Activated CD4-positive, CD25-positive, alpha-beta regulatory T cell (primary cell): ENCODE data around the gene SLC25A6.
"Not testable (repeated sequence)": the region's sequence is repeated elsewhere in the genome, so short reads cannot be mapped to it uniquely, and the experiment has no call there.

Source experiments
- DNase-seq, 4 experiments: peaks; one replicate each; lab custom pipeline; 2025; lab: John Stamatoyannopoulos, UW

SLC25A6 gene

GRCh38 chrX:1389993-1390285 lies 2.0 kb downstream of the SLC25A6 start:
- no peak for DNase-seq

GRCh38 chrX:1389181-1389992 lies 2.5 kb downstream of the SLC25A6 start:
- DNase-seq, result no peak

GRCh38 chrX:1388651-1389050 lies 3.3 kb downstream of the SLC25A6 start:
- no peak for DNase-seq

GRCh38 chrX:1387141-1387776 lies 4.7 kb downstream of the SLC25A6 start:
- no peak for DNase-seq

- DNase-seq, result no peak
These were observed 5.4 kb downstream of the SLC25A6 start for GRCh38 chrX:1386338-1387127.

GRCh38 chrX:1385253-1386223 lies 6.4 kb downstream of the SLC25A6 start:
- no peak for DNase-seq

GRCh38 chrX:1384658-1385252 lies 7.2 kb downstream of the SLC25A6 start:
- DNase-seq, result no peak

GRCh38 chrX:1380672-1381233 lies 11.2 kb downstream of the SLC25A6 start:
- no peak for DNase-seq

GRCh38 chrX:1378306-1378759 lies 13.6 kb downstream of the SLC25A6 start:
- no peak for DNase-seq

- no peak for DNase-seq
These were observed 23.6 kb downstream of the SLC25A6 start for GRCh38 chrX:1368385-1368698.

- DNase-seq, result not testable (repeated sequence)
These were observed 25.6 kb downstream of the SLC25A6 start for GRCh38 chrX:1366363-1366762.

GRCh38 chrX:1361910-1362309 lies 30.0 kb downstream of the SLC25A6 start:
- DNase-seq, result no peak

GRCh38 chrX:1361275-1361674 lies 30.6 kb downstream of the SLC25A6 start:
- DNase-seq, result no peak

- no peak for DNase-seq
These were observed 31.7 kb downstream of the SLC25A6 start for GRCh38 chrX:1360171-1360570.

- DNase-seq, result no peak
These were observed 32.4 kb downstream of the SLC25A6 start for GRCh38 chrX:1359477-1359873.

GRCh38 chrX:1358793-1359476 lies 33.0 kb downstream of the SLC25A6 start:
- no peak for DNase-seq

- no peak for DNase-seq
These were observed 33.9 kb downstream of the SLC25A6 start for GRCh38 chrX:1357993-1358392.

GRCh38 chrX:1355131-1356046 lies 36.5 kb downstream of the SLC25A6 start:
- no peak for DNase-seq
